ENCODE results near the gene CCNJL. TPM values are rescaled to one million over a fixed set of nuclear protein-coding genes. Genes with fewer than 3 reads are reported as not detected.
"Not testable (repeated sequence)": the region's sequence is repeated elsewhere in the genome, so short reads cannot be mapped to it uniquely, and the experiment has no call there.

The CCNJL gene
- total RNA-seq, 1 donor = 0.86 TPM

GRCh38 chr5:160349249-160349934 is 37.0 kb upstream of the CCNJL start:
- TF ChIP-seq CTCF (IDR thresholded peaks at IDR 0.05; ENCODE audit: insufficient read depth, low read depth, low read length) = no peak
- no peak overlapping the region for H3K4me3 ChIP-seq (ENCODE audit: low read depth, low read length)
- DNase-seq (ENCODE audit: low read depth) = no peak

- no peak for DNase-seq (ENCODE audit: low read depth)
- TF ChIP-seq CTCF (IDR thresholded peaks at IDR 0.05; ENCODE audit: insufficient read depth, low read depth, low read length) = no peak
- no peak overlapping the region for H3K4me3 ChIP-seq (ENCODE audit: low read depth, low read length)
Observed at GRCh38 chr5:160348080-160348479, 35.7 kb upstream of the CCNJL start.

- DNase-seq (ENCODE audit: low read depth) = no peak
- TF ChIP-seq CTCF (IDR thresholded peaks at IDR 0.05; ENCODE audit: insufficient read depth, low read depth, low read length) = no peak
- H3K4me3 ChIP-seq (ENCODE audit: low read depth, low read length) = no peak overlapping the region
Observed at GRCh38 chr5:160347448-160347847, 35.1 kb upstream of the CCNJL start.

- TF ChIP-seq CTCF (IDR thresholded peaks at IDR 0.05; ENCODE audit: insufficient read depth, low read depth, low read length) = no peak
- DNase-seq (ENCODE audit: low read depth) = peak; percentile 54
- H3K4me3 ChIP-seq (ENCODE audit: low read depth, low read length) = no peak overlapping the region
Observed at GRCh38 chr5:160342413-160342941, 30.1 kb upstream of the CCNJL start.

- H3K4me3 ChIP-seq (ENCODE audit: low read depth, low read length) = no peak overlapping the region
- DNase-seq (ENCODE audit: low read depth) = no peak
- TF ChIP-seq CTCF (IDR thresholded peaks at IDR 0.05; ENCODE audit: insufficient read depth, low read depth, low read length) = no peak
Observed at GRCh38 chr5:160341309-160341870, 29.0 kb upstream of the CCNJL start.

- not testable (repeated sequence) for DNase-seq (ENCODE audit: low read depth); H3K4me3 ChIP-seq (ENCODE audit: low read depth, low read length)
Observed at GRCh38 chr5:160340513-160340912, 28.1 kb upstream of the CCNJL start.

GRCh38 chr5:160339406-160340130 is 27.2 kb upstream of the CCNJL start:
- no peak overlapping the region for H3K4me3 ChIP-seq (ENCODE audit: low read depth, low read length)
- TF ChIP-seq CTCF (IDR thresholded peaks at IDR 0.05; ENCODE audit: insufficient read depth, low read depth, low read length) = no peak
- no peak for DNase-seq (ENCODE audit: low read depth)

GRCh38 chr5:160334716-160335115 is 22.4 kb upstream of the CCNJL start:
- not testable (repeated sequence) for H3K4me3 ChIP-seq (ENCODE audit: low read depth, low read length); DNase-seq (ENCODE audit: low read depth)
